NCI-H1436 treated with DMSO at 0.1 percent for 48 hours (cell line): Measurements from ENCODE around the gene SNED1.

Source experiments
- DNase-seq: peaks from one replicate; lab custom pipeline; 2025; lab: John Stamatoyannopoulos, UW

Gene SNED1

DNA sequence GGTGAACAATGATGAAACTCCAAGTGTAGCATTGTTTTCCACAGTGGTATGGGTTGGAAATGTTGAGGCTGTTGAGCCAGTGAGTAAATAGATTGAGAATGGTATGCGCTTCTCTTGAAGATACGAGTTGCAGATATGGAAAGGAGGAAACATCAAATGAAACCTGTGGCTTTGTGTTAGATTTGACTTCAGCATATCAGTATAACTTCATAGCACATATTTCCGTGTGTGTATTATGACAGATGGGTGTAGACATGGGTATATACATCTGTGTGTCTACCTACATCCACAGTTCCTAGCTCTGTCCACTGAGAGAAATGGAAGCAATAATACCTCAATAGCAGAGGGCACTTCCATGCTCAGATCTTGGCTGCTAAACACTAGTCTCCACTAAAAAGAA is 8.0 kb downstream of the SNED1 start:
- no peak for DNase-seq

DNA sequence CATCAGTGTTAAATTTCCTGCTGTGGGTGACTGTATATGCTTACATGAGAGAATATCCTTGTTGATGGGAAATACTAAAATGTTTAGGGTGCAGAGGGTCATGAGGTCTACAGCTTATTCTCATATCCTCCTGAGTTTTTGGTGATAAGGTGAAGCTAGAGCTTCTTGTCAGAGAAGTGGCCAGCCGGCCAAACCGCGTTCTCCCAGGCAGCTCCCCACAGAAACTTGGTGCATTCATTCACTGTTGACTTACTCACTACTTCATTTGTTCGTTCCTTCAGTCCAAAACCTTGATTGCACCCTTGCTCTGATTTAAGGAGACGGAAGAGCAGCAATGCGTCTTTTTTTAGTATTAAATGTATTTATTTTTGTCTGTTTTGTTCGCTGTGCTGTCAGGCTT is 8.7 kb downstream of the SNED1 start:
- no peak for DNase-seq

DNA sequence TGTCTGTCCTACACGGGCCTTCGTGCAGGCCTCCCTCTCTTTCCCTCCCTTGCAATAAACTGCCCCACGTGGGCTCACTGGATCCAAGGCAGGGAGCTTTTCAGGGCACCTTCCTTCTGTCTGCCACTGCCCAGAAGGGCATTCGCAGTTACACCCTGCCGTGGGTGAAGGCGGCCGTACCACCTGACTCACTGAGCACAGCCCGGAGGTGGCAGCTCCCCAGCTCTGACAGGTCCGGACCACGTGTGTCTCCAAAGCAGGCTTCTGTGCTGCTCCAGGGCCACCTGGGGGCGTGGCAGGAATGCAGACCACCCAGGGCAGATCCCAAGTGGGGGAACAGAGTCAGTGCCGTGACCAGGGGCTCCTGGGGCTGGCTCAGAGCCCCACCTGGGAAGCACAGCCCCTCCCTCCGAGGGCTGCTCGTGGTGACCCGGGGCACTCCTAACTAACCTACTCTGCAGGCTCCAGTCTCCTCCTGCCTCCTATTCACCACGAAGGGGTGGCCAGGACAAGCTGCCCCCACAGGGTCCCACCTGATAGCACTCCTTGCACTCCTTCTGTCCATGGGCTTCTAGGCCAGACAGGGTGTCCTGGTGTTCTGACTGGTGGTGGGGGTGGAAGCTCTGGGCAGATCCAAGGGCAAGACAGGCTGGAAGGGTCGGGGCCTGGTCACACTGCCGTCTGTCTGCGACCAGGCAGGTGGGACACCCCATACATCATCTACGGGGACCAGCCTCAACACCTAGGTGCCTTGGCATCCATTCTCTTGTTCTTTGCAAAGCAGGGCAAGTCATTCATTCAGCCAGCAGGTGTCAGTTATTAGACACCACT is 9.7 kb downstream of the SNED1 start:
- DNase-seq: no peak

DNA sequence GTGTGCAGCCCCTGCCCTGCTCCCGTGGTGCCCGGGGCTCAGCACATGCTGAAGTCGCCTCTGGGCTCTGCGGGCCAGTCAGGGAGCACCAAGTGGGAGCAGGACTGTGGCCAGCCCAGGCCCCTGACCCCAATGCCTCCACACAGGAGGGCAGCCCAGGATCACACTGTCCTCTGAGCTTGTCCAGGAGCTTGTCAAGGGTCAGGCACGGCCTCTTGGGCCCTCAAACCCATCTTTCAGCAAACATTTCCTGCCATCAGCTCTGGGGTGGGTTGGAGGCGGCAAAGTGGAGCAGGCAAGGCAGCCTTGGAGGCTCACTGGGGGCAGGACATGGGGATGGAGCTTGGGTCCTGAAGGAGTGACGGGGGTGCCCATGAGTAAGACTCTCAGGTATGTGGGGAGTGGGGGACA is 10.3 kb downstream of the SNED1 start:
- no peak for DNase-seq

DNA sequence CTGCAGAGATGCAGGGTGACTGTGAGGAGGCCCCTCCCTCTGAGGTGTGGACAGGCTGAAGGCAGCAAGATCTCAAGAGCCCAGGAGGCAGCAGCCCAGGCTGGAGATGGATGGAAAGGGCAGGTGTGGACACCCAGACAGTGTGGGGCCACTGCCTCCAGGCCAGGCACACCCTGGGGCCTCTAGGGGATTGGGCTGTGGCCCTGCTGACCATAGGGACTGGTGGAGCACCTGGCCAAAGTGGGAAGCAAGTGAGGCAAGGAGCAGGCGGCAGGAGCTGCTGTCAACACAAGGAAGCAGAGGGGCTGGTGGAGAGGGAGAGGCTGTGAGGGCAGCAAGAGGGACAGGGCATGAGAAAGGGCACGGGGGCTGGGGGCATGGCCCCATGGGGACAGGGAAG is 10.8 kb downstream of the SNED1 start:
- no peak for DNase-seq

DNA sequence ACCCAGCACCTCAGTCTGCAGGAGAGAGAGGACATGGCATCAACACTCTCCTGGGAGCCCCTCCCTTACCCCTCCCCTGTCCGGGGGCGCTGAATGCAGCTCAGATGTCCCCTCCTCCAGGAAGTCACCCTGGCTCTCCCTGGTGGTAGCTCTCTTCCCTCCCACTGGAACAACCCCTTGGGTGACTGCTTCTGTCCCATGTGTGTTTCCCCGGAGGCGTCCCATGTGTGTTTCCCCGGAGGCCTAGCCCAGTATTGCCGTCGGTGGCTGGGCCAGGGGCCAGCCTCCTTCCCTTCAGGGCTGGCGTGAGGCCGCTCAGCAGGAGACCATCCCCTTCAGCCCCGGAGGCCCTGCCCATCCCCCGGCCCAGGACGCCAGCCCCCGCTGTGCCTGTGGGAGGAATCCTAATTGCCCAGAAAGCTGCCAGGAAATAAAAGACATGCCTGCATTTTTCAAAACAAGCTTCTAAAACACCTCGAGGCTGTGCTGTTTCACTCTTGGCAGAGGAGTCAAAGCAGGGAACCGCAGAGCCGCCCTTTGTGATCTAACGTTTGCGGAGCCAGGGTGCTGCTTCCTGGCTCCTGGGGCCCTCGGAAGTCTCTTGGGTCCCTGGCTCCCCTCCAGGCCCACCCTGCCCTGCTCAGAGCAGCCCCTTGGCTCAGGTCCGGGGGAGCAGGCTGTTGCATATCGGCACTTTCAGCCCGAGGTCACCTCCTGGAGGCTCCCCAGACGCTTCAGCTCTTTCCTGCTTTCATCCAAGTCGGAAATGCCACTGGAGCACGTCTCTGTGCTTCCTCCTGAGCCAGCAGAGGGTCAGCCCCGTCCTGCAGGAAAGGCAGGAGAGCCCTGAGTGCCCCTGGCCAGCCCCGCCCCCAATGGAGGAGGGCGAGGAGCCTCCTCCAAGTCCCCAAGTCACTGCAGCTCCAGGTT is 11.4 kb downstream of the SNED1 start:
- DNase-seq: no peak

DNA sequence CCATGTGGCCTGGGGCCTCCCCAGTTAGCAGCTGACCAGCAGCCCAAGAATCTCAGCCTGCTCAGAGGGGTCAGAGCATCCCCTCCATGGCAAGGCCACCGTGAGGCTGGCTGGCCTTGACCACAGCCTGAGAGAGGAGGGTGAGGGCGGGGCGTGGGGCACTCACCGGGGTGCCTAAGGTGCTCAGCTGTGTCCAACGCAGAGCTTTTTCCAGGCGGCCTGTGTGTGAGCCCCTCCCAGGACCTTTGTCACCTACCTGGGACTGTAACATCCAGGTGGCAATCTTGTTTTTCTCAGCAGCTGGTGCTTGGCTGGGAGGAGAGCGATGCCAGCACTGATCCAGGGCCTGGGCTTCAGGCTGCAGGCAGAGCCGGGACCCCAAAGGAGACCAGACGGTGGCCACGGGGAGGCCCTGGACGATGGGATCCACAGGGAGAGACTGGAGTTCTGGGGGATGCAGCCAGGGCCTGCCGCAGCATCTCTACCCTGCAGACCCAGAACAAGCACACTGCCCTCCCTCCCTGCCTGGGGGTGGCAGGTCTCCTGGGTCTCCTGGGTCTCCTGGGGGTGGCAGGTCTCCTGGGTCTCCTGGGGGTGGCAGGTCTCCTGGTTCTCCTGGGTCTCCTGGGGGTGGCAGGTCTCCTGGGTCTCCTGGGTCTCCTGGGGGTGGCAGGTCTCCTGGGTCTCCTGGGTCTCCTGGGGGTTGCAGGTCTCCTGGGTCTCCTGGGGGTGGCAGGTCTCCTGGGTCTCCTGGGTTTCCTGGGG is 12.3 kb downstream of the SNED1 start:
- no peak for DNase-seq

DNA sequence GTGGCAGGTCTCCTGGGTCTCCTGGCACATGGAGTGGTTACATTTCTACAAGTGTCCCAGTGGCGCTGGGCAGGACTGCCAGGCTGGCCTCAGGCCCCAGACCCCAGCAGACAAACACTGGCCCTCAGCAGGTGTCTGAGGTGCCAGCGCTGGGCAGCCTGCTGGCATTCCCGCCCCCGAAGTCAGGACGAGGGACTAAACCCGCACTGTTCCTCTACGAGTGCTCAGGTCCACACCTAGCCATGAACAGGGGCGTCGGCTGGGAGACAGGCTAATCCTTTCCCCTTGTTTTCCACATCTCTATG is 12.8 kb downstream of the SNED1 start:
- no peak for DNase-seq

DNA sequence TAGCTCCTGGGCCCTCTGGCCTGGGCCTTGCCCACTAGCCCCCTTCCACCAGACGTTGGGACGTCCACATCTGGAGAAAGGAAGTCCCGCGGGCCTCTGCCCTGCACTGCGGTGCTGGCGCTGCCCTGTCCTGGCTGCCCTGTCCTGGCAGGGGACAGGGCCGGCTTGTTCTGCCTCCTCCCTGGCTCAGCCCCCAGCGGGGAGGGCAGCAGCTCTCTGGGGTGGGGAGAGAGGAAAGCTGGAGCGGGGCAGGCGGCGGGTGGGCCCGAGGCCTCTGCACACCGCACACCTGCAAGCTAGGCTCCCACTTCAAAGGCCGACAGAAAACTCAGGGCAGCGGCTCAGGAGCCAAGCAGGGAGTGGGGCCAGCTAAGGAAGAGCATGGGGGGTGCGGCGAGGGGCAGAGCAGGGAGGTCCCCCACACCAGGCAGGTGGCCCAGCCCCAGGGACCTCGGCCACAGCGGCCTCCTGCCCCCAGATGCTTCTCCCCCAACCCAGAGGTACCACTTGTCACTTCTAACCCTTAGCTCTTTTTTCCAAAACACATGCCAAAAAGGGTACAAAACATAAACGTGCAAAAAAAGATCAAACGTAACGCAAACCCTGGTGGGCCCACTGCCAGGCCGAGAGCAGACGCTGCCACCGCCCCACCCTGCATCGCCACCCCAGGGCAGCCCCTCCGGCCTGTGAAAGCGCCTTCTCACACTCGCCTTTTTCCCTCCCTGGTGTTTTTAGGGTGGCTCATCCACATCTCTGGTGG is 13.5 kb downstream of the SNED1 start:
- DNase-seq: no peak

DNA sequence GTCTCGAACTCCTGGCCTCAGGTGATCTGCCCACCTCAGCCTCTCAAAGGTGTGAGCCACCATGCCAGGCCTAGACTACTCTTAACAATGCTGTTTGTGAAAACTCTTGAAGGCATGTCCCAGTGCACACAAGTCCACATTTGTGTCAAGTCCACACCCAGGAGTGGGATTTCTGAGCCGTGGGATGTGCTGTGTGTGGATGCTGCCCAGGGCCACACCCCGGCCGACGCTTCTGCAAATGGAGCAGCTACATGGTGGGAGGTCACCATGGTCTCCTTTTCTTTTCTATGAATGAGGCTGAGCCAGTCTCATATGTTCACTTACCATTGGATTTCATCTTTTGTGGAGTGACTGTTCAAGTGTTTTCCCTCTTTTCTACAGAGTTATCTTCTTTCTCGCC is 15.8 kb downstream of the SNED1 start:
- DNase-seq: no peak

DNA sequence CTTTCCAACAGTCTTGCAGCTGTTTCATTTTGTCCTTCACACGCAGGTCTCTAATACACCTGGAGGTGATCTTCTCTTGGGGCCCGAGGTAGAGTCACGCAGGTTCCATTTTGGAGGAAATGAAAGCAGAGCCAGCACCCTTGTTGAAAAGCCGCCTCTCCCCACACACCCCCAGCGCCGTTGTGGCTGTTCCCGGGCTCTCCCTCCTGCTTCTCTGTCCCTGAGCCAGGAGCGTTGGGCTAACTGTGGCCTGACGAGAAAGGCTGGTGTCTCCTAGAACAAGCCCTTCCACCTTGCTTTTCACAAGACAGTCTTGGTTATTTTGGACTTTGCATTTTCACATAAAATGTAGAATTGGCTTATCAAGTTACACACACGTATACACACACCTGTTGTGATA is 16.3 kb downstream of the SNED1 start:
- DNase-seq: no peak

DNA sequence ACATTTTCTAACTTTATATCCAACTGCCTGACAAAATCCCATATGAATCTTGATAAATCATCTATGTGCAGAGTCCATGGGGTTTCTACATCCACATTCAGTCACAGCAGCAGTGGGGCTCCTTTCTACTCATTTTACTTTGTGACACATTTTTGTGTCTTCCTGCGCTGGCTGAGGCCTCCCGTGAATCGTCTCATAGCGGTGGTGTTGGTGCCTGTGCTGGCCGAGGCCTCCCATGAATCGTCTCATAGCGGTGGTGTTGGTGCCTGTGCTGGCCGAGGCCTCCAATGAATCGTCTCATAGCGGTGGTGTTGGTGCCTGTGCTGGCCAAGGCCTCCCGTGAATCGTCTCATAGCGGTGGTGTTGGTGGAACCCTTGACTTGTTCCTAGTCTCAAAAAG is 17.0 kb downstream of the SNED1 start:
- DNase-seq: no peak

DNA sequence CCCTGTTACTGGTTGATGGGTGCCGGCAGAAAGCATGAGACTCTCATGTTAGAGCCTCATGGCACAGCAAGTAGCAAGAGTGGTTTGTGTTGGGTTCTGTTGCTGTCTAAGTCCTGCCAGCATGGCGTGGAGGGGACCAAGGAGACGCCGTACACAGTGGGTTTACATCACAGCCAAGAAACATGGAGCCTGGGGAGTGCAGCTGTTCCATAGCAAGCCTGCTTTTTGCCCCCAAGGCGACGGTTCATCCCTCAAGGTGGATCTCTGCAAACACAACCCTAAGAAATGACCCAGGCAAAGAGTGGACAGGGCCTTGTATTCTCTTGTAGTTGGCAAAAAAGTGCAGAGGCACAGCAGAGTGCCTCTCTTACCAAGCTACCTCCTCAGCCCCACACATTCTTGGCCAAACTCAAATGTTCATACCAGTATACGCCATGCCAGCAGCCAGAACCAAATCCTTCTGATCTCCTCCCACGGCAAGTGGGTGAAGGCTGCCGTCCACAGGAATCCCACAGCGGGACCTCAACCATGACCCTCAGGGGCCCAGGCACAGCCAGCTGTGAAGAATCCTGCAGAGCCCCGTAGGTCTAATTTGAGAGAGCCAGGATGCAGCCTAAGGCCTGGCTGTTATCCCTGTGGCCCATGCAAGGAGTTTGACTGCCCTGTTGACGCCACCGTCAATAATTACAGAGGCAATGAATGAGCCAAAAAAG is 19.0 kb downstream of the SNED1 start:
- no peak for DNase-seq

DNA sequence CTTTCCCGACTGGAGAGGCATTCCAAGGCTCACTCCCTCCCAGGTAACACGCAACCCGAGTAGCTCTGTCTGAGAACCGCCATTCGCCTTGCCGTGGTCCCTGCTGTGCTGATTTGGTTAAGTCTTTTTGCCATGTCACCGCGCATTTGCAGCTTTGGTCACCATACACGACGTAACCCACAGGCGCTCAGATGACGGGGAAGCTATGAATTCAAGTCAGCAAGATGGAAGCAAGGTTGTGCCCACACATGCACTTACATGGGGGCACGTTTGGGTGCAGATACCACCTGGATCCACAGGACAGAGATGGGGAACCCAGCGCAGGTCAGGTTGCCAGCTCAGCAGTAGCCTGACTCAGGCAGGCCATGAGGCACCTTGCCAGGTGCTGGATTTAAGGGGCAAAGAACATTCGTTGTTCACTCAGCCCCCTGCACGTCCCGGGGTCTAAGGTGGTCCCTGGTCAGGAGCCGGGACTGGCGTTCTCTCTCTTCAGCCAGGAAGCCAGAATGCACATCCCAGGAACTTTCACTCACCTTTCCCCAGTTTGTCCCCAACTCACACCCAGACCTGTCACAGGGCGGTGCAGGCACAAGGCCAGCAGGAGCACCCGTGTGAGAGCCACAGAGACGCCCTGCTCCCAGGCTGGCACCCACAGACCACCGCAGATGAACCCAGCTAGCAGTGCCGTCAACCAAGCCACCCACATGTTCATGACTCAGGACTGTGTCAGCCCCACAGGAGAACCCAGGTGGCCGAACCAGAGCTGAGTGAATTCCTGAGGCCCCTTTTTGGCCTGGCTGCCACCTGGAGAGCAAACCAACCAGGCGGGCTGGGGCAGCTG is 19.9 kb downstream of the SNED1 start:
- no peak for DNase-seq

DNA sequence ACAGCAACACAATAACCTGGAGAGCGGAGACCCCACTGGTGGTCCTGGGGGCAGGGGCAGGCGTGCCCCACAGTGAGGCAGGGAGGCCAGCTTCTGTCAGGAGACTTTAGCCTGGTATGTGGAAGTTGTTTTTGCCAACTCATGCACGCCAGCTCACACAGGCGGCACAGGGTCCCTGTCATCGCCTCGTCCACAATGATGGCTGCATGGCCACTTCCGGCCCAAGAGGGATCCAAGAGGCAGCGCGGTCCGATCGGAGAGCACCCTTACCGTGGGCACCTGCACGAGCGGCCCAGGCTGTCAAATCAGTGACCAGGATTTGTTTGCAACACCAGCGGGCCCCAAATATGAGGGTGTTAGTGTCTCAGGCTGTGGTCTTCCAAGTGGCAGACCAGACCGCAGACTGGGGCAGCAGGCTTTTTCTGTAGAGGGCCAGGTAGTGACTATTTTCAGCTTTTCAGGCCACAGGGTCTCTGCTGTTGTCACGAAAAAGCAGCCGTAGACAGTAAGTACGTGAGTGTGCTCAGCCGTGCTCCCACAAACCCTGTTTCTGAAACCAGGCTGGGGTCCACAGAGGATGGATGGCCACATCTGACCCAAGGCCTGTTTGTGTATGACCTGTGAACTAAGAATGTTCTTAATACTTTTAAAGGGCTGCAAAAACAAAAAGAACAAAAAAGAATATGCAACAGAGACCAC is 21.2 kb downstream of the SNED1 start:
- no peak for DNase-seq

DNA sequence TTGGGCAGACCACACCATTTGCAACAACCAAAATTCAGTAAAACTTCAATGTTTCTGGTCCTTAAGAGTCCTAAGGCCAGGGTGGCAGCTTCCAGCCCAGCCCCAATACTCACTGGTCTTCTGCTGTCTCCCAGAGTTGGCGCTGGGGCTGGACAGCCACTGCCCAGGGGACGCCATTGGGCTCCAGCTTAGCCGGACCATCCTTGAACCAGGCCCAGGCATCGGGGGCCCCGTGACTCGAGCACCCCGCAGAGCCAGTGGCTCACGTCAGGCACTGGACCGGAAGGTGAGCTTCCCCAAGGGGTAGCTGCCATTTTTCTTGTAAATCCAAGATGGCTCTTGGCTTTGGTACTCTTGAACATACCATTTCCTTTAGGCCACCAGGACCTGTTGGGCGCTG is 21.8 kb downstream of the SNED1 start:
- no peak for DNase-seq

DNA sequence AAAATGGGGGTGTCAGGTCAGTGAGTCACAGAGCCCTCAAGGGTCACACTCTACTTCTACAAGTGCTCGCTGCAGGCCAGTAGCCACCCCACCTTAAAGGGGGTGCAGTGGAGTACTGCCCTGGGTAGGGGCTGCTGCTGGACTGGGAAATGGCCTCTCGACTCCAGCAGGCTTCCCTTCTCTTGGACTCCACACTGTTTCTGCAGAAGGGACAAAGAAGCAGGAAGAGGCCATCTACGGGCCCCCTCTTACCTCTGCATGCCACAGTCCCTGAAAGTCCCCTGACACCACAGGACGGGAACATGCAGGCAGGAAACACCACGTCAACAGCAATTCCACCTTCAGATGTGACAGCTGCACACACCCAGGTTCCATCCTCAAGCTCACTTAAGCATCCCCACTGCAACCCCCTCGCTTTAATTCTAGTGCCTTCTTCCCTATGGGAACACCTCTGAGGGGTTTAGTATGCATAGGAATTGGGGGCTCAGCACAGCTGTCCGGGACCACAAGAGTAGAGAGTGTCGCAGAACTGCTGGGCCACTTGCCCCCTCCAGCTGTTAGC is 22.3 kb downstream of the SNED1 start:
- no peak for DNase-seq

DNA sequence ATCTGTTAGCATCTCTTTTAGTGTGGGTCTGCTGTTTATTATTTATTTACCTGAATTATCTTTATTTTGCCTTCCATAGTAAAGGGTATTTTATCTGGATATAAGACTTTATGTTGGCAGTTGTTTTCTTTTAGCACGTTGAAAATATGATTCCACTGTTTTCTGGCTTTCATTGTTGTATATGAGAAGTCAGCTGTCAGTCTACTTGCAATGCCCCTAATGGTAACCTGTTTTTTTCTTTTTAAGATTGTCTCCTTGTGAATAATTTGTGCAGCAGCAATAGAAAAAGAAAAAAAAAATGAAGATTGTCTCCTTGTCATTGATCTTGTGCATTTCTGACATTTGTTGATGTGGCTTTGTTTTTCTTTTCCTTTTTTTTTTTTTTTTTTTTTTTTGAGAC is 27.2 kb downstream of the SNED1 start:
- DNase-seq: no peak

DNA sequence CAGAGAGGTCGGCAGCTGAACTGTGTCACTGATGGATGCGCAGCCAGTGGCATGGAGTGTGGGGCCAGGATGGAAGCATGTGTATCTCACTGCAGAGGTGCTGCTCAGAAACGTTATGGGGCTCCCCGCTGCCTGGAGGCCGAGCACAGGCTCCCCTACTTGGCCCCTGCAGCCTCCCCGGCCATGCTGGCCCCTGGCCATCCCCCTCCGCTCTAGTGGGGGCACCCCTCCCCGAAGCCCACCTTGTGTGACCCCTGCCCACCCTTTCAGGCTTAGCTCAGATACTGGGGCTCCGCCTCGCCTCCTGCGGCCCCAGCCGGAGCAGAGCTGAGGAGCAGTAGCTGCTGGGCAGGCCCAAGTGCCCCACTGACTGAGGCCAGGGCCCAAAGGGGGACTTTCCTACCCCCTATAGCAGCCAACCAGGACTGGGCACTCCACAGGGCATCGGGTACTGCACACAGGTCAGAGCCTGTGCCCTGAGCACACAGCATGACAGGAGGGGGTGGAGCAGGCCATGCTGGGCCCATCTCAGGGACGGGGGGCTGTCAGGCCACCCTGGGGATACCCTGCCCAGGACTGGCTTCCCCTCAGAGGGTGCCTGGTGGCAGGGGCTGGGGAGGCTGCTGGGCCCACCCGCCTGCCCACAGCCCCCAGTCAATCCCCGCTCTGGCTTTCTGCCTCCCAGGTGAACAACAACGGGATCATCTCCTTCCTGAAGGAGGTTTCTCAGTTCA is 31.3 kb downstream of the SNED1 start:
- no peak for DNase-seq
